Duodenal mucosa (tissue), 2 donors: ENCODE results near the gene ZC3H12C.
"Not testable (repeated sequence)": the region's sequence is repeated elsewhere in the genome, so short reads cannot be mapped to it uniquely, and the experiment has no call there.

Experiments used
- H3K27ac ChIP-seq: one replicate; pipeline ENCODE4 v1.7.0; 2013; ENCODE audit warnings: low read depth, low read length
- H3K27me3 ChIP-seq, 2 donors: one replicate each; pipeline ENCODE4 v1.7.0; 2013; ENCODE audit warnings: low read length in 2 of 2, control low read depth in 1 of 2; ENCODE audit not compliant: insufficient read depth in 2 of 2, control insufficient read depth in 1 of 2
- H3K36me3 ChIP-seq, 2 donors: one replicate each; pipeline ENCODE4 v1.7.0; 2013; ENCODE audit warnings: low read length in 2 of 2, control low read depth in 1 of 2; ENCODE audit not compliant: insufficient read depth in 2 of 2, control insufficient read depth in 1 of 2
- H3K4me1 ChIP-seq, 2 donors: one replicate each; pipeline ENCODE4 v1.7.0; 2013; ENCODE audit warnings: low read length in 2 of 2, control low read depth in 1 of 2; ENCODE audit not compliant: insufficient read depth in 2 of 2, control insufficient read depth in 1 of 2
- H3K4me3 ChIP-seq, 2 donors: one replicate each; pipeline ENCODE4 v1.7.0; 2013; ENCODE audit warnings: low read length in 2 of 2, low read depth in 1 of 2
- H3K9ac ChIP-seq, 2 donors: one replicate each; pipeline ENCODE4 v1.7.0; 2013; ENCODE audit warnings: low read length in 2 of 2, low read depth in 1 of 2
- H3K9me3 ChIP-seq, 2 donors: one replicate each; pipeline ENCODE4 v1.7.0; 2013; ENCODE audit warnings: low read length in 2 of 2, control low read depth in 1 of 2; ENCODE audit not compliant: control insufficient read depth in 1 of 2

ZC3H12C gene

DNA sequence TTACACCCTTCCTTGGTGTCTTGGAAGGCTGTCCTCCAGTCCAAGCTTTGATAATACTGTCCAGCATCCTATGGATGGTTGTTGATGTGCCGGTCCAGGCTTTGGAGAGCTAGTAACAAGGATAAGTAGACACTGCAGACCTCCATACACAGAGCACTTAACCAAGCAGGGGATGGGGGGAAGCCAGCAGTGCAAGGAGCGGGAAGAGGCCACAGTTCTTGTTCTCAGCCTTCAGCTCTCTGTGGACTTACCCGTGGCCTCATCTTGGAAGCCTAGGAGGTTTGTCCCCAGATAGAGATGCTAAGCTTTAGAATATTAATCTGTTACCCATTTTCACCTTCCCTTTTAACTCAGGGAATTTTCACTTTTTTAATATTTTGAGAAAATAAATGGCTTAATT, 30.9 kb upstream of the ZC3H12C start:
- Histone ChIP-seq H3K9ac (no peak overlapping the region), H3K36me3 (no peaks in the 10 kb centered on the region), H3K27ac (no peak overlapping the region), H3K4me3 (no peak overlapping the region), H3K27me3 (no peaks in the 10 kb centered on the region), H3K4me1 (no peaks in the 10 kb centered on the region), H3K9me3 (no peaks in the 10 kb centered on the region)

DNA sequence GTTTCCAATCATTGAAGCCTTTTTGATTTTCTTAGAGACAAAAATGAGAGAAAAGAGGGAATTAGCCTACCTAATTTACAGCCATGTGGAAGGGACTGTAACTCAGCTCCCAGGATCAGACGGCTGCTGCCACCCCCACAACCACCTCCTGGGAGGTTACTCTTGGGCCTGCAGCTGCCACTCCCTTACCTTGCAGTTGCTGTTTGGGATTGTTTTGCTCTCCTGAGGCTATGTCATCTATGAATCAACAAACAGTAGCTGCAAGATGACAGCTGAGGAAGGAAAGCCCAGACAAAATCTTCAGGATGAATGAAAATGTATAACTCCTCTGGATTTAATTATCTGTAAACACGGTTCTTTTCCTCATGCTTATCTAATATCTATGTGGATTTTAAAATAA, 28.0 kb upstream of the ZC3H12C start:
- Histone ChIP-seq H3K4me3 (no peak overlapping the region), H3K27me3 (no peaks in the 10 kb centered on the region), H3K27ac (no peak overlapping the region), H3K36me3 (no peaks in the 10 kb centered on the region), H3K9me3 (no peaks in the 10 kb centered on the region), H3K4me1 (no peaks in the 10 kb centered on the region), H3K9ac (no peak overlapping the region)

- H3K36me3 ChIP-seq, H3K9me3 ChIP-seq, H3K27ac ChIP-seq, H3K9ac ChIP-seq, H3K4me1 ChIP-seq, H3K27me3 ChIP-seq, H3K4me3 ChIP-seq: not testable (repeated sequence)
Measured at GRCh38 chr11:110068001-110068400, 25.2 kb upstream of the ZC3H12C start.

DNA sequence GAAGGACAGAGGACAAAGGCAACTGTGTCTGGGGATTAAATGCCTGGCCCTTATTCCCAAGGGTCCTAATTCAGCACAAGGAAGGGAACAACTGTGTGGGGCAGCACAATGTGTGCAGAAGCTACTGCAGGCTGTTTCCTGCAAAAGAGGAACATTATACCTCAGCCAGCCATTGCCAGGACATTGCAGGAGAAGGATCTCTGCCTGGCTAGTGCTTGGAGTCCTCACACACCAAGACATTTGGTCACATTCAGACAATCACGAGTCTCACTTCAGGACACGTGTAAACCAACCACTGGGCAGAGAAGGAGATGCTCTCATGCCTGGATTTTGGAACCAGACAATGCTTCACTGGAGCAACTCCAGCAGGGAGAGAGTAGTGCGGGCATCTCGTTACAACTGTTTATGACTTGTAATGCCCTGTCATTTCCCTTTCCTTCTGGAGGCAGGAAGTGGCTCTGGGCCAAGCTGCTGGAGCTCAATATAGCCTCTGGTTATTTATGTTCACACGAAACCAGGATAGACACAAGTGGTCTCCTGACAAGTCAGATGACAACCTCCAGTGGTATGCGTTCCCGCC, 23.9 kb upstream of the ZC3H12C start:
- Histone ChIP-seq H3K9me3 (no peaks in the 10 kb centered on the region), H3K27ac (no peak overlapping the region), H3K36me3 (no peaks in the 10 kb centered on the region), H3K4me3 (peak overlapping the region in 1 of 2 donors; percentile 30), H3K27me3 (no peaks in the 10 kb centered on the region), H3K9ac (no peak overlapping the region), H3K4me1 (no peaks in the 10 kb centered on the region)

DNA sequence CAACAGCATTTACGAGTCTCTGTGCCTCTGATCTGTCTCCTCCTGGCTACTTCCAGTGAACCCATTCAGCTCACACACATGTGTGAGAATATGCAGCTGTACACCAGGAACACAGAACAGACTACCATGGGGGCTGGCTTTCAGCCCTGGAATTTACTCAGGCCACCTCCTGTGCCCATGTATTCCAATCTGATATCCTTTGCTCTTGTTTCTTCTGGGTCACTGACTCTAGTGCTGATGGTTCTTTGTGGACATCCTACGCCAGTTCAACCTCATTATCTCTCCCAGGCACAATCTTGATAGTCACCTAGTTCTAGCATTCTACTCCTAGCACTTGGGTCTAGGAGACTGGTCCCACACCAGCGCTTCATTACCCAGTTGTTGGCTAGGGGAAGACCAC, 23.0 kb upstream of the ZC3H12C start:
- H3K9me3 ChIP-seq: no peaks in the 10 kb centered on the region
- H3K27ac ChIP-seq: no peak overlapping the region
- H3K9ac ChIP-seq: no peak overlapping the region
- H3K4me3 ChIP-seq: no peak overlapping the region
- H3K4me1 ChIP-seq: peaks cover 0 to 3% of the 10 kb centered on the region in 2 donors
- no peaks in the 10 kb centered on the region for H3K36me3 ChIP-seq
- no peaks in the 10 kb centered on the region for H3K27me3 ChIP-seq

- Histone ChIP-seq H3K9ac (no peak overlapping the region), H3K4me3 (no peak overlapping the region), H3K27ac (no peak overlapping the region), H3K4me1 (peaks cover 5 to 13% of the 10 kb centered on the region in 2 donors), H3K27me3 (no peaks in the 10 kb centered on the region), H3K9me3 (no peaks in the 10 kb centered on the region), H3K36me3 (no peaks in the 10 kb centered on the region)
Measured at GRCh38 chr11:110071197-110071596, 22.0 kb upstream of the ZC3H12C start.

GRCh38 chr11:110072930-110073329, 20.3 kb upstream of the ZC3H12C start:
- Histone ChIP-seq H3K36me3 (no peaks in the 10 kb centered on the region), H3K9me3 (no peaks in the 10 kb centered on the region), H3K27me3 (no peaks in the 10 kb centered on the region), H3K4me1 (peaks cover 19 to 22% of the 10 kb centered on the region in 2 donors), H3K27ac (no peak overlapping the region), H3K9ac (no peak overlapping the region), H3K4me3 (no peak overlapping the region)

DNA sequence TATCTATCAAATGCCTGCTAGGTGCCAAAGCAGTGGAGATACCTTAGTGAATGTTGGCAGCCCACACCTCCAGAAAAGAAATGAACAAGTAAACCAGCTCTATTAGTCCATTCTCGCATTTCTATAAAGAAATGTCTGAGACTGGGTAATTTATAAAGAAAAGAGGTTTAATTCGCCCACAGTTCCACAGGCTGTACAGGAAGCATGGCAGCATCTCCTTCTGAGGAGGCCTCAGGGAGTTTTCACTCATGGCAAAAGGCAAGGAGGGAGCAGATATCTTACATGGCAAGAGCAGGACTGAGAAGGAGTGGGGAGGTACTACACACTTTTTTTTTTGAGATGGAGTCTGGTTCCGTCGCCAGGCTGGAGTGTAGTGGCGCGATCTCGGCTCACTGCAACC, 18.7 kb upstream of the ZC3H12C start:
- Histone ChIP-seq H3K27ac (no peak overlapping the region), H3K4me1 (peaks cover 19 to 26% of the 10 kb centered on the region in 2 donors), H3K9me3 (peaks cover 0 to 3% of the 10 kb centered on the region in 2 donors), H3K9ac (no peak overlapping the region), H3K27me3 (no peaks in the 10 kb centered on the region), H3K4me3 (no peak overlapping the region), H3K36me3 (no peaks in the 10 kb centered on the region)

GRCh38 chr11:110075105-110075846, 17.9 kb upstream of the ZC3H12C start:
- H3K9ac ChIP-seq: no peak overlapping the region
- peaks cover 19 to 26% of the 10 kb centered on the region in 2 donors for H3K4me1 ChIP-seq
- H3K4me3 ChIP-seq: no peak overlapping the region
- no peaks in the 10 kb centered on the region for H3K36me3 ChIP-seq
- H3K9me3 ChIP-seq: peaks cover 0 to 3% of the 10 kb centered on the region in 2 donors
- H3K27ac ChIP-seq: no peak overlapping the region
- no peaks in the 10 kb centered on the region for H3K27me3 ChIP-seq

DNA sequence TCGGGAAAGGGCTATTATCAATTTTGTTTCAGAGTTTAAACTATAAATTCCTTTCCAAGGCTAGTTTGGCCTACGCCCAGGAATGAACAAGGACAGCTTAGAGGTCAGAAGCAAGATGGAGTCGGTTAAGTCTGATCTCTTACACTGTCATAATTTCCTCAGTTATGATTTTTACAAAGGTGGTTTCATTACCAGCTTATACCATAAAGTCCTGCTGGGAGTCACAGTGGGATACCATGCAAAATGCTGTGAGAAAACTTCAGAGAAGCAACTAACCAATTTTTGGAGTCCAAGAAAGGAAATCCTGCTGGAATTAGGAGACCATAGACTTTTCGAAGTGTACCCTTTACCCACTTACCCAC, 17.4 kb upstream of the ZC3H12C start:
- Histone ChIP-seq H3K27ac (no peak overlapping the region), H3K27me3 (no peaks in the 10 kb centered on the region), H3K9ac (no peak overlapping the region), H3K4me3 (no peak overlapping the region), H3K36me3 (no peaks in the 10 kb centered on the region), H3K9me3 (peaks cover 0 to 3% of the 10 kb centered on the region in 2 donors), H3K4me1 (peaks cover 19 to 26% of the 10 kb centered on the region in 2 donors)
